OCI-LY1 (cell line): ENCODE measurements around the gene CPAMD8.

Experiments
- H2AFZ ChIP-seq: fragments of 200-600 bp; sonication (generic), shearing (Covaris generic); 2 replicates; pipeline ENCODE4 v1.6.0; 2014; ENCODE audit warnings: antibody characterized with exemption, mild to moderate bottlenecking, low read length
- H3F3A ChIP-seq: fragments of 200-600 bp; sonication (generic), shearing (Covaris generic); 2 replicates; pipeline ENCODE4 v1.6.0; 2014; ENCODE audit warnings: mild to moderate bottlenecking, antibody characterized with exemption, low read length, moderate library complexity; ENCODE audit not compliant: insufficient read depth
- H3K27ac ChIP-seq: fragments of 200-600 bp; sonication (generic); 2 replicates; pipeline ENCODE4 v1.5.1; 2014; ENCODE audit warnings: low read length, mixed run types, mild to moderate bottlenecking, low read depth; ENCODE audit not compliant: poor library complexity, severe bottlenecking
- H3K27me3 ChIP-seq: fragments of 200-600 bp; sonication (generic); 2 replicates; pipeline ENCODE4 v1.6.0; 2014; ENCODE audit warnings: antibody characterized with exemption, mild to moderate bottlenecking, low read length, moderate library complexity; ENCODE audit not compliant: insufficient read depth
- H3K36me3 ChIP-seq: fragments of 200-600 bp; sonication (generic); 2 replicates; pipeline ENCODE4 v1.6.1; 2014; ENCODE audit warnings: mild to moderate bottlenecking, antibody characterized with exemption, low read length, moderate library complexity, mixed read lengths; ENCODE audit not compliant: insufficient read depth
- H3K4me1 ChIP-seq: fragments of 200-600 bp; sonication (generic); 2 replicates; pipeline ENCODE4 v1.5.1; 2014; ENCODE audit warnings: mild to moderate bottlenecking, low read length, moderate library complexity; ENCODE audit not compliant: insufficient read depth, severe bottlenecking
- H3K4me2 ChIP-seq: fragments of 200-600 bp; sonication (generic), shearing (Covaris generic); 2 replicates; pipeline ENCODE4 v1.6.1; 2014; ENCODE audit warnings: low read length
- H3K4me3 ChIP-seq: fragments of 200-600 bp; sonication (generic); 2 replicates; pipeline ENCODE4 v1.5.1; 2014; ENCODE audit warnings: low read length, low read depth, mild to moderate bottlenecking, mixed read lengths; ENCODE audit not compliant: poor library complexity, severe bottlenecking
- H3K79me2 ChIP-seq: fragments of 200-600 bp; shearing (Covaris generic); 2 replicates; pipeline ENCODE4 v1.6.1; 2016; ENCODE audit warnings: mixed run types, low read length, mixed read lengths; ENCODE audit not compliant: insufficient read depth
- H3K9ac ChIP-seq: fragments of 200-600 bp; sonication (generic), shearing (Covaris generic); 2 replicates; pipeline ENCODE4 v1.6.1; 2014; ENCODE audit warnings: mild to moderate bottlenecking, low read length, mixed read lengths
- H3K9me2 ChIP-seq: fragments of 200-600 bp; sonication (generic), shearing (Covaris generic); 2 replicates; pipeline ENCODE4 v1.6.1; 2014; ENCODE audit warnings: low read depth, mild to moderate bottlenecking, low read length, mixed read lengths
- H3K9me3 ChIP-seq: fragments of 200-600 bp; shearing (Covaris generic); 2 replicates; pipeline ENCODE4 v1.6.1; 2014; ENCODE audit warnings: low read length, mixed read lengths
- H4K20me1 ChIP-seq: fragments of 200-600 bp; sonication (generic), shearing (Covaris generic); 2 replicates; pipeline ENCODE4 v1.6.0; 2016; ENCODE audit warnings: mild to moderate bottlenecking, low read length; ENCODE audit not compliant: insufficient read depth
- CTCF ChIP-seq: fragments of 200-600 bp; sonication (generic), shearing (Covaris generic); IDR thresholded peaks from 2 replicates; pipeline ENCODE4 v1.5.1; 2017; ENCODE audit warnings: mild to moderate bottlenecking, antibody characterized with exemption, low read length, moderate library complexity, mixed read lengths
- EZH2 ChIP-seq: fragments of 200-600 bp; sonication (generic), shearing (Covaris generic); IDR thresholded peaks from 2 replicates; pipeline ENCODE4 v1.8.0; 2017; ENCODE audit warnings: borderline replicate concordance, mixed run types, mild to moderate bottlenecking, antibody characterized with exemption, low read length, moderate library complexity, mixed read lengths

The CPAMD8 gene

DNA sequence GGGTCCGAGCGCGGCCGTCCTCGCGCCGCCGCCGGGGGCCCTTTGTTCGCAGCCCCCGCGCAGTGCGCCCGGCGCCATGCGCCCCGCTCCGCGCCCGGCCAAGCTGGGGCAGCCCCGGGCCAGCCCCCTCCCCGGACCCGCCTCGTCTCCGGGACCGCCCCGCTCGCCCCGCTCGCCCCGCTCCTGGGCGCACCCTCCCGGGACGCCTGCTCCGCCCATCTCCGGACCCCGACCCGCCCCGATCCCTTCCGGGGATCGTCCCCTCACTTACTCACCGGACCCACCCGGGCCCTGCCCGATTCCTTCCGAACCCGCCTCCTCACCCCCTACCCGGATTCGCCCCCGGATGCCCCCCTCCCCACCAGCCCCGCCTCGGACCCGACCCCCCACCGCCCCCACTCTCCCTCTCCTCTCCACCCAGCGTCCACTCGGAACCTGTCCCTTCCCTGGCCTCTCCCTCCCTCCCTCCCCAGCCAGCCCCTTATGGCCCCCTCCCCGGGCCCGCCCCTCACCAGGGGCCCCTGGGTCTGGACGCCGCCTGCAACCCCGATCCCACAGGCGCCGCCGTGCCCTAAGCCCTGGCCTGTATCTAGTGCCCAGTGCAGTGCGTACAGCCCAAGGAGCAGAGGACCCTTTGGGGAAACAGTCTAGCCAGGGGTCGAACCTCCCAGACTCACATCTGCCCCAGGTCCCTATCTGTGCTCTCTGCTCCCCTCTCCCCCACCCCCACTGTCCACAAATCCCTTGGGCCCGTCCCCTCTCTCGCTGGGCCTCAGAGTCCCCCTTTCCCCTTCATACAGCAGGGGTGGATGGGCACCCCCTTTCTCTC, at the start of gene CPAMD8:
Gene CPAMD8 (minus strand): TSS at position 105 of the 829 bp plus-strand sequence. CDS start 168 bp downstream, outside the sequence.
- no peaks in the 10 kb centered on the region for H3K9me3 ChIP-seq
- no peaks in the 10 kb centered on the region for H4K20me1 ChIP-seq
- no peaks in the 10 kb centered on the region; the same call in 1 of the 2 replicates for H3K27me3 ChIP-seq
- H3K4me2 ChIP-seq: no peak within 1 kb of the TSS
- no peak for TF ChIP-seq CTCF
- TF ChIP-seq EZH2: no peak
- H3K9ac ChIP-seq: no peak within 1 kb of the TSS
- no peak within 1 kb of the TSS for H3K27ac ChIP-seq
- no peaks in the 10 kb centered on the region for H3F3A ChIP-seq
- no peaks in the 10 kb centered on the region for H3K4me1 ChIP-seq
- H2AFZ ChIP-seq: no peak within 1 kb of the TSS
- H3K4me3 ChIP-seq: no peak within 1 kb of the TSS
- no peaks in the 10 kb centered on the region for H3K79me2 ChIP-seq
- H3K9me2 ChIP-seq: no peaks in the 10 kb centered on the region
- no peaks in the 10 kb centered on the region for H3K36me3 ChIP-seq

GRCh38 chr19:17075864-17076542, 49.4 kb upstream of the CPAMD8 start:
- no peak overlapping the region for H2AFZ ChIP-seq
- peaks cover 40% of the 10 kb centered on the region for H3K79me2 ChIP-seq
- peak overlapping the region; percentile 47 for H3K27ac ChIP-seq
- peak overlapping the region; percentile 86 for H3K4me2 ChIP-seq
- no peaks in the 10 kb centered on the region for H3K9me2 ChIP-seq
- peaks cover 26% of the 10 kb centered on the region for H3K36me3 ChIP-seq
- no peaks in the 10 kb centered on the region for H3K27me3 ChIP-seq
- H3F3A ChIP-seq: no peaks in the 10 kb centered on the region
- peak overlapping the region; percentile 91 for H3K4me3 ChIP-seq
- TF ChIP-seq EZH2 (no peak), CTCF (no peak)
- no peaks in the 10 kb centered on the region for H4K20me1 ChIP-seq
- peaks cover 72% of the 10 kb centered on the region for H3K4me1 ChIP-seq
- H3K9me3 ChIP-seq: no peaks in the 10 kb centered on the region
- H3K9ac ChIP-seq: peak overlapping the region; percentile 91

- peaks cover 33% of the 10 kb centered on the region for H3K36me3 ChIP-seq
- peaks cover 35% of the 10 kb centered on the region for H3K79me2 ChIP-seq
- H3K9me2 ChIP-seq: no peaks in the 10 kb centered on the region
- H3K4me2 ChIP-seq: peak within 1 kb of the TSS; percentile 86
- H3K4me3 ChIP-seq: peak within 1 kb of the TSS; percentile 93
- H3K9me3 ChIP-seq: no peaks in the 10 kb centered on the region
- no peaks in the 10 kb centered on the region for H3K27me3 ChIP-seq
- H3K27ac ChIP-seq: peak within 1 kb of the TSS; percentile 98
- H2AFZ ChIP-seq: no peak within 1 kb of the TSS
- TF ChIP-seq EZH2 (no peak), CTCF (no peak)
- peak within 1 kb of the TSS; percentile 97 for H3K9ac ChIP-seq
- H4K20me1 ChIP-seq: no peaks in the 10 kb centered on the region
- H3F3A ChIP-seq: no peaks in the 10 kb centered on the region
- H3K4me1 ChIP-seq: peaks cover 76% of the 10 kb centered on the region
Measured at GRCh38 chr19:17075035-17075863, 48.6 kb upstream of the CPAMD8 start, which contains the start of the genes HAUS8 and MYO9B. HAUS8 (minus strand) TSS chr19:17075452; CDS start chr19:17075422, 30 bp downstream. MYO9B (plus strand) TSS chr19:17075777; CDS start chr19:17101718, 25,941 bp downstream.
